HepG2 (cell line): ENCODE measurements around the gene MYBPC2. TPM values are rescaled to one million over a fixed set of nuclear protein-coding genes. Genes with fewer than 3 reads are reported as not detected.

Experiments
- AHR ChIP-seq: IDR thresholded peaks from 2 replicates; pipeline ENCODE4 v1.6.1; 2018; ENCODE audit warnings: missing genetic modification reagents, missing compliant biosample characterization
- EED ChIP-seq: sonication (generic); formaldehyde crosslinking; IDR thresholded peaks from 2 replicates; pipeline ENCODE4 v1.5.0; 2020; ENCODE audit warnings: mild to moderate bottlenecking, missing genetic modification reagents
- KDM4B ChIP-seq: sonication (generic); formaldehyde crosslinking; IDR thresholded peaks from 2 replicates; pipeline ENCODE4 v1.4.0; 2020; ENCODE audit warnings: missing genetic modification reagents
- KDM6A ChIP-seq: IDR thresholded peaks from 2 replicates; pipeline ENCODE4 v1.6.1; 2016; ENCODE audit warnings: low read depth
- MIER2 ChIP-seq: IDR thresholded peaks from 2 replicates; pipeline ENCODE4 v1.6.1; 2016; ENCODE audit warnings: missing biosample characterization, missing genetic modification reagents
- MIER3 ChIP-seq: IDR thresholded peaks from 2 replicates; pipeline ENCODE4 v1.6.1; 2016; ENCODE audit warnings: missing compliant biosample characterization, borderline replicate concordance
- NFKB2 ChIP-seq: sonication (generic); formaldehyde crosslinking; IDR thresholded peaks from 2 replicates; pipeline ENCODE4 v1.4.0; 2020; ENCODE audit warnings: missing genetic modification reagents, borderline replicate concordance
- SNAI1 ChIP-seq: sonication (generic); formaldehyde crosslinking; IDR thresholded peaks from 2 replicates; pipeline ENCODE4 v1.5.0; 2020; ENCODE audit warnings: mild to moderate bottlenecking, missing genetic modification reagents, borderline replicate concordance
- SRSF9 ChIP-seq: fragments of 200-400 bp; formaldehyde crosslinking; IDR thresholded peaks from 2 replicates; pipeline ENCODE4 v1.6.1; 2018; ENCODE audit warnings: borderline replicate concordance, mild to moderate bottlenecking, low read depth, low read length; ENCODE audit not compliant: insufficient read depth, poor library complexity, severe bottlenecking
- WIZ ChIP-seq: sonication (generic); formaldehyde crosslinking; IDR thresholded peaks from 2 replicates; pipeline ENCODE4 v1.5.1; 2020; ENCODE audit warnings: mild to moderate bottlenecking, missing genetic modification reagents
- ZNF136 ChIP-seq: sonication (generic); formaldehyde crosslinking; IDR thresholded peaks from 2 replicates; pipeline ENCODE4 v1.8.1; 2022; ENCODE audit warnings: low read depth, mild to moderate bottlenecking, moderate library complexity, missing genetic modification reagents
- polyA plus RNA-seq, 8 experiments: library from polyadenylated mRNA; depleted of rRNA in 3 of 8; stranded (reverse) in 7 of 8; unstranded in 1 of 8; fragments of >200 nt; fragmentation: Illumina TruSeq in 4 of 8; extraction: Trizol in 4 of 8; gene quantifications; 2 replicates each; pipeline versions ENCODE4 v1.2.1 to v1.2.3, GENCODE V29; 2011 to 2016; ENCODE audit warnings: low read depth in 4 of 8, missing spikeins in 1 of 8, mixed read lengths in 1 of 8; ENCODE audit not compliant: insufficient read depth in 1 of 8
- total RNA-seq, 5 experiments: library from RNA; depleted of rRNA; stranded (reverse); fragments of >200 nt; fragmentation: Illumina TruSeq; extraction: Trizol; gene quantifications; 2 replicates each; pipeline ENCODE4 v1.2.3, GENCODE V29; 2016; ENCODE audit warnings: low read depth in 1 of 5
- TF ChIP-seq, protein P1 (sequence below): IDR thresholded peaks from 2 replicates; pipeline ENCODE4 v1.4.0; 2020; ENCODE audit warnings: mild to moderate bottlenecking, missing genetic modification reagents
- TF ChIP-seq, protein P2 (sequence below): sonication (generic); formaldehyde crosslinking; IDR thresholded peaks from 2 replicates; pipeline ENCODE4 v1.4.0; 2020; ENCODE audit warnings: missing genetic modification reagents
- TF ChIP-seq, protein P3 (sequence below): sonication (generic); formaldehyde crosslinking; conservative IDR thresholded peaks from 2 replicates; pipeline ENCODE4 v1.4.0; 2020; ENCODE audit warnings: missing genetic modification reagents
- TF ChIP-seq, protein P4 (sequence below): sonication (generic); formaldehyde crosslinking; IDR thresholded peaks from 2 replicates; pipeline ENCODE4 v1.5.1; 2020; ENCODE audit warnings: mild to moderate bottlenecking, missing genetic modification reagents, moderate library complexity

MYBPC2 gene
- total and polyA plus RNA-seq, 2 of the 13 experiments (the other 11 are each of a cell fraction or from before 2014, with no cell fraction given): not detected

DNA sequence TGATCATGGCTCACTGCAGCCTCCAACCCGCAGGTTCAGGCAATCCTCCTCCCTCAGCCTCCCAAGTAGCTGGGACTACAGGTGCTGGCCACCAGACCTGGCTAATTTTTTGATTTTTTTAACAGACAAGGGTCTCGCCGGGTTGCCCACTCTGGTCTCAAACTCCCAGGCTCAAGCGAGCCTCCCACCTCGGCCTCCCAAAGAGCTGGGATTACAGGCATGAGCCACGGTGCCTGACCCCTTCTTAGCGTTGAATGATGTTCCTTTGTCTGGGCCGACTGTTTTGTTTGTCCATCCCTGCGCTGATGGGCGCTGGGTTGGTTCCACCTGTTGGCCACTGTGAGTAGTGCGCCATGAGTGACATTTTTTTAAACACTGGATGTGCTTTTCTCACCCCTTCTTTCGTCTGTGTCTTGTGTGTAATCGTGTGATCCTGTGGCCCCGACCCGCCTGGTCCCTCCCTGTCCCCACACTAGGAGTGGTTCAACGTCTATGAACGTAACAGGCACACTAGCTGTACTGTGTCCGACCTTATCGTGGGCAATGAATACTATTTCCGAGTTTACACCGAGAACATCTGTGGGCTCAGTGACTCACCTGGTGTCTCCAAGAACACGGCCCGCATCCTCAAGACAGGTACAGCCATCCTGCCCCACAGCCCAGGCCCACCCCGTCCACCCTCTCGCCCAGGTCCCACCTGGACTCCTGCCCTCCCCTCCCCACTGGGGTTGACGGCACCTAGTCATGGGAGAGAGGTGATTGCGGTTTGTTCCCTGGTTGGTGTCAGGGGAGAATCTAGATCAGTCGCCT is 28.6 kb downstream of the MYBPC2 start (continued):
- TF ChIP-seq, protein P1, sequence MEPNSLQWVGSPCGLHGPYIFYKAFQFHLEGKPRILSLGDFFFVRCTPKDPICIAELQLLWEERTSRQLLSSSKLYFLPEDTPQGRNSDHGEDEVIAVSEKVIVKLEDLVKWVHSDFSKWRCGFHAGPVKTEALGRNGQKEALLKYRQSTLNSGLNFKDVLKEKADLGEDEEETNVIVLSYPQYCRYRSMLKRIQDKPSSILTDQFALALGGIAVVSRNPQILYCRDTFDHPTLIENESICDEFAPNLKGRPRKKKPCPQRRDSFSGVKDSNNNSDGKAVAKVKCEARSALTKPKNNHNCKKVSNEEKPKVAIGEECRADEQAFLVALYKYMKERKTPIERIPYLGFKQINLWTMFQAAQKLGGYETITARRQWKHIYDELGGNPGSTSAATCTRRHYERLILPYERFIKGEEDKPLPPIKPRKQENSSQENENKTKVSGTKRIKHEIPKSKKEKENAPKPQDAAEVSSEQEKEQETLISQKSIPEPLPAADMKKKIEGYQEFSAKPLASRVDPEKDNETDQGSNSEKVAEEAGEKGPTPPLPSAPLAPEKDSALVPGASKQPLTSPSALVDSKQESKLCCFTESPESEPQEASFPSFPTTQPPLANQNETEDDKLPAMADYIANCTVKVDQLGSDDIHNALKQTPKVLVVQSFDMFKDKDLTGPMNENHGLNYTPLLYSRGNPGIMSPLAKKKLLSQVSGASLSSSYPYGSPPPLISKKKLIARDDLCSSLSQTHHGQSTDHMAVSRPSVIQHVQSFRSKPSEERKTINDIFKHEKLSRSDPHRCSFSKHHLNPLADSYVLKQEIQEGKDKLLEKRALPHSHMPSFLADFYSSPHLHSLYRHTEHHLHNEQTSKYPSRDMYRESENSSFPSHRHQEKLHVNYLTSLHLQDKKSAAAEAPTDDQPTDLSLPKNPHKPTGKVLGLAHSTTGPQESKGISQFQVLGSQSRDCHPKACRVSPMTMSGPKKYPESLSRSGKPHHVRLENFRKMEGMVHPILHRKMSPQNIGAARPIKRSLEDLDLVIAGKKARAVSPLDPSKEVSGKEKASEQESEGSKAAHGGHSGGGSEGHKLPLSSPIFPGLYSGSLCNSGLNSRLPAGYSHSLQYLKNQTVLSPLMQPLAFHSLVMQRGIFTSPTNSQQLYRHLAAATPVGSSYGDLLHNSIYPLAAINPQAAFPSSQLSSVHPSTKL (CRISPR knock-in tag): no peak
- no peak for TF ChIP-seq KDM6A (CRISPR knock-in tag)
- TF ChIP-seq SNAI1 (CRISPR knock-in tag): no peak
- TF ChIP-seq, protein P2, sequence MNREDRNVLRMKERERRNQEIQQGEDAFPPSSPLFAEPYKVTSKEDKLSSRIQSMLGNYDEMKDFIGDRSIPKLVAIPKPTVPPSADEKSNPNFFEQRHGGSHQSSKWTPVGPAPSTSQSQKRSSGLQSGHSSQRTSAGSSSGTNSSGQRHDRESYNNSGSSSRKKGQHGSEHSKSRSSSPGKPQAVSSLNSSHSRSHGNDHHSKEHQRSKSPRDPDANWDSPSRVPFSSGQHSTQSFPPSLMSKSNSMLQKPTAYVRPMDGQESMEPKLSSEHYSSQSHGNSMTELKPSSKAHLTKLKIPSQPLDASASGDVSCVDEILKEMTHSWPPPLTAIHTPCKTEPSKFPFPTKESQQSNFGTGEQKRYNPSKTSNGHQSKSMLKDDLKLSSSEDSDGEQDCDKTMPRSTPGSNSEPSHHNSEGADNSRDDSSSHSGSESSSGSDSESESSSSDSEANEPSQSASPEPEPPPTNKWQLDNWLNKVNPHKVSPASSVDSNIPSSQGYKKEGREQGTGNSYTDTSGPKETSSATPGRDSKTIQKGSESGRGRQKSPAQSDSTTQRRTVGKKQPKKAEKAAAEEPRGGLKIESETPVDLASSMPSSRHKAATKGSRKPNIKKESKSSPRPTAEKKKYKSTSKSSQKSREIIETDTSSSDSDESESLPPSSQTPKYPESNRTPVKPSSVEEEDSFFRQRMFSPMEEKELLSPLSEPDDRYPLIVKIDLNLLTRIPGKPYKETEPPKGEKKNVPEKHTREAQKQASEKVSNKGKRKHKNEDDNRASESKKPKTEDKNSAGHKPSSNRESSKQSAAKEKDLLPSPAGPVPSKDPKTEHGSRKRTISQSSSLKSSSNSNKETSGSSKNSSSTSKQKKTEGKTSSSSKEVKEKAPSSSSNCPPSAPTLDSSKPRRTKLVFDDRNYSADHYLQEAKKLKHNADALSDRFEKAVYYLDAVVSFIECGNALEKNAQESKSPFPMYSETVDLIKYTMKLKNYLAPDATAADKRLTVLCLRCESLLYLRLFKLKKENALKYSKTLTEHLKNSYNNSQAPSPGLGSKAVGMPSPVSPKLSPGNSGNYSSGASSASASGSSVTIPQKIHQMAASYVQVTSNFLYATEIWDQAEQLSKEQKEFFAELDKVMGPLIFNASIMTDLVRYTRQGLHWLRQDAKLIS (CRISPR knock-in tag): no peak
- TF ChIP-seq, protein P3, sequence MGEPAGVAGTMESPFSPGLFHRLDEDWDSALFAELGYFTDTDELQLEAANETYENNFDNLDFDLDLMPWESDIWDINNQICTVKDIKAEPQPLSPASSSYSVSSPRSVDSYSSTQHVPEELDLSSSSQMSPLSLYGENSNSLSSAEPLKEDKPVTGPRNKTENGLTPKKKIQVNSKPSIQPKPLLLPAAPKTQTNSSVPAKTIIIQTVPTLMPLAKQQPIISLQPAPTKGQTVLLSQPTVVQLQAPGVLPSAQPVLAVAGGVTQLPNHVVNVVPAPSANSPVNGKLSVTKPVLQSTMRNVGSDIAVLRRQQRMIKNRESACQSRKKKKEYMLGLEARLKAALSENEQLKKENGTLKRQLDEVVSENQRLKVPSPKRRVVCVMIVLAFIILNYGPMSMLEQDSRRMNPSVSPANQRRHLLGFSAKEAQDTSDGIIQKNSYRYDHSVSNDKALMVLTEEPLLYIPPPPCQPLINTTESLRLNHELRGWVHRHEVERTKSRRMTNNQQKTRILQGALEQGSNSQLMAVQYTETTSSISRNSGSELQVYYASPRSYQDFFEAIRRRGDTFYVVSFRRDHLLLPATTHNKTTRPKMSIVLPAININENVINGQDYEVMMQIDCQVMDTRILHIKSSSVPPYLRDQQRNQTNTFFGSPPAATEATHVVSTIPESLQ (CRISPR knock-in tag): no peak
- TF ChIP-seq, protein P4, sequence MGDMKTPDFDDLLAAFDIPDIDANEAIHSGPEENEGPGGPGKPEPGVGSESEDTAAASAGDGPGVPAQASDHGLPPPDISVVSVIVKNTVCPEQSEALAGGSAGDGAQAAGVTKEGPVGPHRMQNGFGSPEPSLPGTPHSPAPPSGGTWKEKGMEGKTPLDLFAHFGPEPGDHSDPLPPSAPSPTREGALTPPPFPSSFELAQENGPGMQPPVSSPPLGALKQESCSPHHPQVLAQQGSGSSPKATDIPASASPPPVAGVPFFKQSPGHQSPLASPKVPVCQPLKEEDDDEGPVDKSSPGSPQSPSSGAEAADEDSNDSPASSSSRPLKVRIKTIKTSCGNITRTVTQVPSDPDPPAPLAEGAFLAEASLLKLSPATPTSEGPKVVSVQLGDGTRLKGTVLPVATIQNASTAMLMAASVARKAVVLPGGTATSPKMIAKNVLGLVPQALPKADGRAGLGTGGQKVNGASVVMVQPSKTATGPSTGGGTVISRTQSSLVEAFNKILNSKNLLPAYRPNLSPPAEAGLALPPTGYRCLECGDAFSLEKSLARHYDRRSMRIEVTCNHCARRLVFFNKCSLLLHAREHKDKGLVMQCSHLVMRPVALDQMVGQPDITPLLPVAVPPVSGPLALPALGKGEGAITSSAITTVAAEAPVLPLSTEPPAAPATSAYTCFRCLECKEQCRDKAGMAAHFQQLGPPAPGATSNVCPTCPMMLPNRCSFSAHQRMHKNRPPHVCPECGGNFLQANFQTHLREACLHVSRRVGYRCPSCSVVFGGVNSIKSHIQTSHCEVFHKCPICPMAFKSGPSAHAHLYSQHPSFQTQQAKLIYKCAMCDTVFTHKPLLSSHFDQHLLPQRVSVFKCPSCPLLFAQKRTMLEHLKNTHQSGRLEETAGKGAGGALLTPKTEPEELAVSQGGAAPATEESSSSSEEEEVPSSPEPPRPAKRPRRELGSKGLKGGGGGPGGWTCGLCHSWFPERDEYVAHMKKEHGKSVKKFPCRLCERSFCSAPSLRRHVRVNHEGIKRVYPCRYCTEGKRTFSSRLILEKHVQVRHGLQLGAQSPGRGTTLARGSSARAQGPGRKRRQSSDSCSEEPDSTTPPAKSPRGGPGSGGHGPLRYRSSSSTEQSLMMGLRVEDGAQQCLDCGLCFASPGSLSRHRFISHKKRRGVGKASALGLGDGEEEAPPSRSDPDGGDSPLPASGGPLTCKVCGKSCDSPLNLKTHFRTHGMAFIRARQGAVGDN (CRISPR knock-in tag): peak; percentile 42
- TF ChIP-seq WIZ: no peak
- TF ChIP-seq SRSF9: no peak
- no peak for TF ChIP-seq MIER3 (CRISPR knock-in tag)
- TF ChIP-seq MIER2 (CRISPR knock-in tag): no peak
- TF ChIP-seq NFKB2 (CRISPR knock-in tag): peak; percentile 37; the same call in 1 of the 2 replicates
- TF ChIP-seq KDM4B: no peak
- no peak for TF ChIP-seq ZNF136 (CRISPR knock-in tag)
- no peak for TF ChIP-seq EED
- no peak for TF ChIP-seq AHR (CRISPR knock-in tag)
